Trophoblast cell (in vitro differentiated cells and primary cell): Measurements from ENCODE around the gene MSRB3.

ENCODE experiments used
- DNase-seq, 2 donors: peaks; one replicate each; pipeline ENCODE4 v3.0.0-alpha.2; 2016
- H2AFZ ChIP-seq: 2 replicates; pipeline ENCODE4 v1.6.1; 2013; ENCODE audit warnings: low read length, moderate library complexity, mild to moderate bottlenecking; ENCODE audit not compliant: insufficient read depth, poor library complexity
- H2AK5ac ChIP-seq: 2 replicates; pipeline ENCODE4 v1.6.1; 2013; ENCODE audit warnings: mild to moderate bottlenecking, low read length
- H2BK120ac ChIP-seq: 2 replicates; pipeline ENCODE4 v1.6.1; 2013; ENCODE audit warnings: low read length, mild to moderate bottlenecking, moderate library complexity; ENCODE audit not compliant: insufficient read depth, poor library complexity
- H2BK12ac ChIP-seq: 2 replicates; pipeline ENCODE4 v1.6.1; 2013; ENCODE audit warnings: mild to moderate bottlenecking, low read length, moderate library complexity
- H2BK5ac ChIP-seq: 2 replicates; pipeline ENCODE4 v1.6.1; 2013; ENCODE audit warnings: low read length, low read depth, moderate library complexity, mild to moderate bottlenecking; ENCODE audit not compliant: poor library complexity
- H3K14ac ChIP-seq: 2 replicates; pipeline ENCODE4 v1.6.1; 2013; ENCODE audit warnings: mild to moderate bottlenecking, low read length
- H3K18ac ChIP-seq: 2 replicates; pipeline ENCODE4 v1.6.1; 2013; ENCODE audit warnings: mild to moderate bottlenecking, low read length
- H3K23ac ChIP-seq: 2 replicates; pipeline ENCODE4 v1.6.1; 2013; ENCODE audit warnings: low read length
- H3K27ac ChIP-seq: 2 replicates; pipeline ENCODE4 v1.5.1; 2013; ENCODE audit warnings: low read depth, mild to moderate bottlenecking, inconsistent platforms, low read length, moderate library complexity
- H3K27me3 ChIP-seq: 2 replicates; pipeline ENCODE4 v1.6.1; 2013; ENCODE audit warnings: inconsistent platforms, mild to moderate bottlenecking, low read length, moderate library complexity; ENCODE audit not compliant: insufficient read depth
- H3K36me3 ChIP-seq, 2 experiments: 1 replicate in 1 of 2; 2 replicates in 1 of 2; pipeline ENCODE4 v1.6.1; 2013; ENCODE audit warnings: low read length in 2 of 2, mild to moderate bottlenecking in 2 of 2, moderate library complexity in 1 of 2; ENCODE audit not compliant: insufficient read depth in 2 of 2, control insufficient read depth in 1 of 2
- H3K4ac ChIP-seq: 2 replicates; pipeline ENCODE4 v1.6.1; 2013; ENCODE audit warnings: low read depth, mild to moderate bottlenecking, low read length, moderate library complexity
- H3K4me1 ChIP-seq, 2 experiments: 1 replicate in 1 of 2; 2 replicates in 1 of 2; pipeline ENCODE4 v1.6.1; 2013; ENCODE audit warnings: low read length in 2 of 2, mild to moderate bottlenecking in 2 of 2, moderate library complexity in 1 of 2; ENCODE audit not compliant: insufficient read depth in 2 of 2, control insufficient read depth in 1 of 2
- H3K4me2 ChIP-seq: 2 replicates; pipeline ENCODE4 v1.6.1; 2013; ENCODE audit warnings: inconsistent platforms, mild to moderate bottlenecking, low read length, moderate library complexity
- H3K4me3 ChIP-seq: 2 replicates; pipeline ENCODE4 v1.5.1; 2013; ENCODE audit warnings: mild to moderate bottlenecking, low read depth, low read length, inconsistent platforms
- H3K79me1 ChIP-seq: one replicate; pipeline ENCODE4 v1.6.1; 2013; ENCODE audit warnings: low read length
- H3K79me2 ChIP-seq: 2 replicates; pipeline ENCODE4 v1.6.1; 2013; ENCODE audit warnings: low read length, mild to moderate bottlenecking; ENCODE audit not compliant: control insufficient read depth, insufficient read depth, poor library complexity
- H3K9ac ChIP-seq: 2 replicates; pipeline ENCODE4 v1.6.1; 2013; ENCODE audit warnings: mild to moderate bottlenecking, low read length
- H3K9me3 ChIP-seq: 2 replicates; pipeline ENCODE4 v1.6.1; 2013; ENCODE audit warnings: low read depth, mild to moderate bottlenecking, control low read depth, inconsistent platforms, low read length; ENCODE audit not compliant: insufficient read depth
- H4K12ac ChIP-seq: 2 replicates; pipeline ENCODE4 v1.6.1; 2013; ENCODE audit warnings: low read depth, mild to moderate bottlenecking, low read length, moderate library complexity
- H4K8ac ChIP-seq: 2 replicates; pipeline ENCODE4 v1.6.1; 2013; ENCODE audit warnings: low read depth, mild to moderate bottlenecking, low read length, moderate library complexity
- H4K91ac ChIP-seq: one replicate; pipeline ENCODE4 v1.6.1; 2013; ENCODE audit warnings: low read depth, mild to moderate bottlenecking, low read length, moderate library complexity
- WGBS: extraction: QIAGEN DNeasy Blood & Tissue Kit; methylation state at CpG from one replicate; pipeline ENCODE4 v1.1.7; 2013; ENCODE audit warnings: missing lambda C conversion rate; ENCODE audit not compliant: insufficient read length, insufficient coverage; ENCODE audit errors: extremely low coverage; 5-methylcytosine and 5-hydroxymethylcytosine counted together

Gene MSRB3

GRCh38 chr12:65287426-65287825 is 8.9 kb downstream of the MSRB3 start:
- no CpG with 5 or more reads among the region's 2 CpGs for WGBS

GRCh38 chr12:65292241-65292640 is 13.8 kb downstream of the MSRB3 start:
- Histone ChIP-seq H4K91ac (no peak overlapping the region), H3K79me1 (no peaks in the 10 kb centered on the region), H2BK120ac (no peak overlapping the region), H3K36me3 (no peaks in the 10 kb centered on the region), H3K9ac (no peak overlapping the region), H3K23ac (no peak overlapping the region), H2AFZ (no peak overlapping the region), H3K4me2 (no peak overlapping the region), H3K18ac (no peak overlapping the region), H3K4ac (no peak overlapping the region), H2BK12ac (no peak overlapping the region), H3K9me3 (no peaks in the 10 kb centered on the region), H3K4me3 (no peak overlapping the region), H3K27ac (no peak overlapping the region), H2AK5ac (no peak overlapping the region), H3K4me1 (no peaks in the 10 kb centered on the region), H2BK5ac (no peak overlapping the region), H3K14ac (no peak overlapping the region), H3K79me2 (no peaks in the 10 kb centered on the region), H3K27me3 (no peaks in the 10 kb centered on the region), H4K12ac (no peak overlapping the region), H4K8ac (no peak overlapping the region)
- DNase-seq: no peak
- WGBS: no CpG with 5 or more reads among the region's 2 CpGs

More at GRCh38 chr12:65287426-65287825, 8.9 kb downstream of the MSRB3 start:
- no peak overlapping the region for H2AFZ ChIP-seq
- no peak overlapping the region for H3K23ac ChIP-seq
- no peaks in the 10 kb centered on the region for H3K36me3 ChIP-seq
- H3K27ac ChIP-seq: no peak overlapping the region
- no peak overlapping the region for H3K4ac ChIP-seq
- no peak overlapping the region for H4K12ac ChIP-seq
- H3K4me1 ChIP-seq: no peaks in the 10 kb centered on the region
- DNase-seq: no peak
- H3K4me2 ChIP-seq: no peak overlapping the region
- no peak overlapping the region for H3K4me3 ChIP-seq
- H2AK5ac ChIP-seq: no peak overlapping the region
- no peak overlapping the region for H2BK12ac ChIP-seq
- H2BK5ac ChIP-seq: no peak overlapping the region
- no peaks in the 10 kb centered on the region for H3K79me1 ChIP-seq
- no peaks in the 10 kb centered on the region for H3K79me2 ChIP-seq
- H3K18ac ChIP-seq: no peak overlapping the region
- no peak overlapping the region for H4K8ac ChIP-seq
- H2BK120ac ChIP-seq: no peak overlapping the region
- H3K9ac ChIP-seq: no peak overlapping the region
- no peaks in the 10 kb centered on the region for H3K27me3 ChIP-seq
- no peak overlapping the region for H4K91ac ChIP-seq
- no peak overlapping the region for H3K14ac ChIP-seq
- H3K9me3 ChIP-seq: no peaks in the 10 kb centered on the region

- Histone ChIP-seq H2AFZ (no peak overlapping the region), H2BK12ac (no peak overlapping the region), H4K12ac (no peak overlapping the region), H3K4ac (no peak overlapping the region), H3K9ac (no peak overlapping the region), H3K4me2 (no peak overlapping the region), H2AK5ac (no peak overlapping the region), H3K9me3 (no peaks in the 10 kb centered on the region), H4K91ac (no peak overlapping the region), H3K36me3 (no peaks in the 10 kb centered on the region), H3K4me1 (no peaks in the 10 kb centered on the region), H2BK120ac (no peak overlapping the region), H3K23ac (no peak overlapping the region), H3K27me3 (no peaks in the 10 kb centered on the region), H3K4me3 (no peak overlapping the region), H3K27ac (no peak overlapping the region), H3K79me1 (no peaks in the 10 kb centered on the region), H3K18ac (no peak overlapping the region), H4K8ac (no peak overlapping the region), H3K79me2 (no peaks in the 10 kb centered on the region), H3K14ac (no peak overlapping the region), H2BK5ac (no peak overlapping the region)
- WGBS: no CpG with 5 or more reads among the region's 1 CpG
- no peak for DNase-seq
Measured at GRCh38 chr12:65293735-65294134, 15.3 kb downstream of the MSRB3 start.

GRCh38 chr12:65294641-65295262 is 16.3 kb downstream of the MSRB3 start:
- Histone ChIP-seq H4K12ac (no peak overlapping the region), H3K4ac (no peak overlapping the region), H2BK5ac (no peak overlapping the region), H2BK12ac (no peak overlapping the region), H3K9ac (no peak overlapping the region), H2AFZ (no peak overlapping the region), H3K27ac (no peak overlapping the region), H3K4me1 (no peaks in the 10 kb centered on the region), H3K14ac (no peak overlapping the region), H3K36me3 (no peaks in the 10 kb centered on the region), H2AK5ac (no peak overlapping the region), H4K91ac (no peak overlapping the region), H3K27me3 (no peaks in the 10 kb centered on the region), H3K9me3 (no peaks in the 10 kb centered on the region), H4K8ac (no peak overlapping the region), H3K79me2 (no peaks in the 10 kb centered on the region), H3K4me2 (no peak overlapping the region), H3K18ac (no peak overlapping the region), H2BK120ac (no peak overlapping the region), H3K23ac (no peak overlapping the region), H3K4me3 (no peak overlapping the region), H3K79me1 (no peaks in the 10 kb centered on the region)
- WGBS: no CpG with 5 or more reads among the region's 4 CpGs
- DNase-seq: no peak
